Liver (tissue), 9 donors: Measurements from ENCODE around the gene ZNF574. TPM values are rescaled to one million over a fixed set of nuclear protein-coding genes. Genes with fewer than 3 reads are reported as not detected.

Experiments
- DNase-seq: peaks from one replicate; pipeline ENCODE4 v3.0.0-alpha.2; 2017; ENCODE audit warnings: low spot score
- H3K27ac ChIP-seq, 2 donors: one replicate each; pipeline ENCODE4 v1.7.0; 2013; ENCODE audit warnings: inconsistent platforms in 2 of 2, low read length in 2 of 2, control low read depth in 1 of 2, low read depth in 1 of 2, mild to moderate bottlenecking in 1 of 2
- H3K27me3 ChIP-seq, 4 donors: one replicate each; pipeline versions ENCODE4 v1.6.1 to v1.7.0; 2013; ENCODE audit warnings: low read length in 3 of 4, inconsistent platforms in 1 of 4, mild to moderate bottlenecking in 1 of 4, moderate library complexity in 1 of 4; ENCODE audit not compliant: control insufficient read depth in 4 of 4, insufficient read depth in 4 of 4
- H3K36me3 ChIP-seq, 4 donors: one replicate each; pipeline versions ENCODE4 v1.6.1 to v1.7.0; 2013; ENCODE audit warnings: low read length in 3 of 4, mild to moderate bottlenecking in 3 of 4, low read depth in 1 of 4, moderate library complexity in 1 of 4; ENCODE audit not compliant: control insufficient read depth in 4 of 4, insufficient read depth in 3 of 4
- H3K4me1 ChIP-seq, 4 donors: one replicate each; pipeline versions ENCODE4 v1.6.1 to v1.7.0; 2013; ENCODE audit warnings: low read length in 3 of 4, mild to moderate bottlenecking in 3 of 4, moderate library complexity in 1 of 4; ENCODE audit not compliant: control insufficient read depth in 4 of 4, insufficient read depth in 4 of 4
- H3K4me3 ChIP-seq, 3 donors: one replicate each; pipeline versions ENCODE4 v1.6.1 to v1.7.0; 2013; ENCODE audit warnings: low read length in 3 of 3, control low read depth in 1 of 3, low read depth in 1 of 3, mild to moderate bottlenecking in 1 of 3
- H3K9ac ChIP-seq, 2 donors: one replicate each; pipeline ENCODE4 v1.7.0; 2013; ENCODE audit warnings: low read length in 2 of 2, mild to moderate bottlenecking in 2 of 2, moderate library complexity in 2 of 2, control low read depth in 1 of 2, low read depth in 1 of 2
- H3K9me3 ChIP-seq, 4 donors: one replicate each; pipeline versions ENCODE4 v1.6.1 to v1.7.0; 2013; ENCODE audit warnings: low read length in 3 of 4; ENCODE audit not compliant: control insufficient read depth in 4 of 4
- EGR1 ChIP-seq, 2 donors: IDR thresholded peaks; 2 replicates each; pipeline ENCODE4 v1.6.1; 2016 to 2018; ENCODE audit warnings: antibody characterized with exemption in 2 of 2, low read depth in 2 of 2
- FOXA1 ChIP-seq: IDR thresholded peaks from 2 replicates; pipeline ENCODE4 v1.6.1; 2016; ENCODE audit warnings: antibody characterized with exemption
- FOXA2 ChIP-seq: IDR thresholded peaks from 2 replicates; pipeline ENCODE4 v1.6.1; 2016; ENCODE audit warnings: antibody characterized with exemption
- GABPA ChIP-seq, 2 donors: IDR thresholded peaks in 1 of 2; conservative IDR thresholded peaks in 1 of 2; 2 replicates each; pipeline ENCODE4 v1.6.1; 2016; ENCODE audit warnings: antibody characterized with exemption in 2 of 2, mild to moderate bottlenecking in 1 of 2, moderate library complexity in 1 of 2
- HNF4A ChIP-seq, 2 donors: conservative IDR thresholded peaks; 2 replicates each; pipeline ENCODE4 v1.6.1; 2016; ENCODE audit warnings: antibody characterized with exemption in 2 of 2, mild to moderate bottlenecking in 2 of 2
- HNF4G ChIP-seq: IDR thresholded peaks from 2 replicates; pipeline ENCODE4 v1.6.1; 2016; ENCODE audit warnings: antibody characterized with exemption
- JUND ChIP-seq, 2 donors: IDR thresholded peaks; 2 replicates each; pipeline ENCODE4 v1.6.1; 2016; ENCODE audit warnings: antibody characterized with exemption in 2 of 2
- NR2F2 ChIP-seq: IDR thresholded peaks from 2 replicates; pipeline ENCODE4 v1.6.1; 2016; ENCODE audit warnings: antibody characterized with exemption
- RAD21 ChIP-seq, 2 donors: IDR thresholded peaks; 2 replicates each; pipeline ENCODE4 v1.6.1; 2016; ENCODE audit warnings: antibody characterized with exemption in 2 of 2, mild to moderate bottlenecking in 2 of 2
- RXRA ChIP-seq, 2 donors: IDR thresholded peaks; 2 replicates each; pipeline ENCODE4 v1.6.1; 2017 to 2018; ENCODE audit warnings: antibody characterized with exemption in 2 of 2, mild to moderate bottlenecking in 1 of 2
- SP1 ChIP-seq: IDR thresholded peaks from 2 replicates; pipeline ENCODE4 v1.6.1; 2018; ENCODE audit warnings: antibody characterized with exemption, mild to moderate bottlenecking
- TAF1 ChIP-seq: conservative IDR thresholded peaks from 2 replicates; pipeline ENCODE4 v1.6.1; 2016; ENCODE audit warnings: antibody characterized with exemption, mild to moderate bottlenecking
- YY1 ChIP-seq: IDR thresholded peaks from 2 replicates; pipeline ENCODE4 v1.6.1; 2016; ENCODE audit warnings: antibody characterized with exemption, mild to moderate bottlenecking
- WGBS: extraction: QIAGEN DNeasy Blood & Tissue Kit; methylation state at CpG from one replicate; pipeline ENCODE4 v1.1.7; 2013; 5-methylcytosine and 5-hydroxymethylcytosine counted together
- polyA plus RNA-seq, 2 donors: library from polyadenylated mRNA; stranded (reverse) in 1 of 2; unstranded in 1 of 2; fragments of 200-250 nt in 1 of 2; fragments of >200 nt in 1 of 2; fragmentation: Nextera tagmentation in 1 of 2; extraction: Ambion mirVana in 1 of 2; gene quantifications; one replicate each; pipeline versions ENCODE4 v1.2.1 to v1.2.3, GENCODE V29; 2013 to 2015
- total RNA-seq, 2 donors: library from RNA; depleted of rRNA; stranded (reverse); fragments of >200 nt; gene quantifications; one replicate each; pipeline ENCODE4 v1.2.3, GENCODE V29; 2014
- TF ChIP-seq, protein P1 (sequence below): IDR thresholded peaks from 2 replicates; pipeline ENCODE4 v1.6.1; 2016; ENCODE audit warnings: antibody characterized with exemption
- TF ChIP-seq, protein P2 (sequence below): fragments of 150-350 bp; IDR thresholded peaks from 2 replicates; pipeline ENCODE4 v1.5.1; 2017; ENCODE audit warnings: improper control_type of control experiment, low read depth, low read length; ENCODE audit not compliant: missing input control
- TF ChIP-seq, protein P3 (sequence below): IDR thresholded peaks from 2 replicates; pipeline ENCODE4 v1.6.1; 2016; ENCODE audit warnings: antibody characterized with exemption
- TF ChIP-seq, protein P4 (sequence below): IDR thresholded peaks from 2 replicates; pipeline ENCODE4 v1.6.1; 2016; ENCODE audit warnings: antibody characterized with exemption, mild to moderate bottlenecking
- TF ChIP-seq, protein P5 (sequence below): IDR thresholded peaks from 2 replicates; pipeline ENCODE4 v1.6.1; 2016; ENCODE audit warnings: antibody characterized with exemption
- donor health status: healthy.
- donor health status: healthy.
- donor health status: healthy.
- donor health status: healthy.
- donor health status: healthy.

Gene ZNF574, protein sequence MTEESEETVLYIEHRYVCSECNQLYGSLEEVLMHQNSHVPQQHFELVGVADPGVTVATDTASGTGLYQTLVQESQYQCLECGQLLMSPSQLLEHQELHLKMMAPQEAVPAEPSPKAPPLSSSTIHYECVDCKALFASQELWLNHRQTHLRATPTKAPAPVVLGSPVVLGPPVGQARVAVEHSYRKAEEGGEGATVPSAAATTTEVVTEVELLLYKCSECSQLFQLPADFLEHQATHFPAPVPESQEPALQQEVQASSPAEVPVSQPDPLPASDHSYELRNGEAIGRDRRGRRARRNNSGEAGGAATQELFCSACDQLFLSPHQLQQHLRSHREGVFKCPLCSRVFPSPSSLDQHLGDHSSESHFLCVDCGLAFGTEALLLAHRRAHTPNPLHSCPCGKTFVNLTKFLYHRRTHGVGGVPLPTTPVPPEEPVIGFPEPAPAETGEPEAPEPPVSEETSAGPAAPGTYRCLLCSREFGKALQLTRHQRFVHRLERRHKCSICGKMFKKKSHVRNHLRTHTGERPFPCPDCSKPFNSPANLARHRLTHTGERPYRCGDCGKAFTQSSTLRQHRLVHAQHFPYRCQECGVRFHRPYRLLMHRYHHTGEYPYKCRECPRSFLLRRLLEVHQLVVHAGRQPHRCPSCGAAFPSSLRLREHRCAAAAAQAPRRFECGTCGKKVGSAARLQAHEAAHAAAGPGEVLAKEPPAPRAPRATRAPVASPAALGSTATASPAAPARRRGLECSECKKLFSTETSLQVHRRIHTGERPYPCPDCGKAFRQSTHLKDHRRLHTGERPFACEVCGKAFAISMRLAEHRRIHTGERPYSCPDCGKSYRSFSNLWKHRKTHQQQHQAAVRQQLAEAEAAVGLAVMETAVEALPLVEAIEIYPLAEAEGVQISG
- total RNA-seq (1 to 10 TPM; 7.3 to 7.4 TPM), polyA plus RNA-seq (1 to 10 TPM; 3.3 to 5.6 TPM)

DNA sequence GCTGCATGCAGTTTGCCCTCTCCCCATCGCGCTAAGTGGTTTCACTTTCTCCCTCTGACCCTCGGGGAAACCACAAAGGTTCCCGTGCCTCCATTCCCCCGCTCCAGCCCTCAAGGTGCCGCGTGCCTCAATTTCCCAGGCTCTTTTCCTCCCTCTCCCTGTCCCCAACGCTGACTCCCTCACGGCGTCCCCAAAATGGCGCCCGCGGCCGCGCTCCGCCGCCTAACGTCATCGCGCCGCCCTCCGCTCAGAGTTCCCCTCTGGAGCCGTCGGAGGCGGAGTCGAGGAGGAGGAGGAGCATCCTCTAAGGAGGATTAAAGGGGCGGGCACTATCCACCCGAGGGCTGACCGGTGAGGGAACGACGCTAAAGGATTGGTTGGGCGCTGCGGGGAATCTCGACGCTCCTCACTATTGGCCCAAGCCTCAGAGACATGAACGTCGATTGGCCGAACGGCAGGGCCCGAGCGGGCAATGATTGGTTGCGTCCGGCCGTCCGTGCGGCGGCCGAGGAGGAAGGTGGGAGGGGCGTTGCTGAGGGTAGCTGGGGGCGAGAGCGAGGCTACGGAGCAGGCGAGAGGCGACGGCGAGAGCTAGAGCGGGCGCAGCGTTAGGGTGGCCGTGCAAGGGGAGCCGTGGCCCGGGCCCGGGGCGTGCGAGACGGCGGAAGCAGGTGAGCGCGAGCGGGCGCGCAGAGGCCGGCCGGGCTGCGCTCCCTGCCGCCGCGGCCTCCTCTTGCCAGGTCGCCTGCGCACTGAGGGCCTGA lies at the start of gene ZNF574:
ZNF574 (plus strand) TSS at position 551 of the 764 bp plus-strand sequence. CDS start 2,441 bp downstream, outside the sequence.
- Histone ChIP-seq H3K36me3 (peaks cover 5 to 24% (median 20%) of the 10 kb centered on the region in 4 donors), H3K4me1 (peaks cover 6 to 21% (median 14%) of the 10 kb centered on the region in 4 donors), H3K9ac (peak within 1 kb of the TSS; percentile 93 to 98), H3K4me3 (peak within 1 kb of the TSS; percentile 86 to 94 (median 91)), H3K9me3 (no peaks in the 10 kb centered on the region), H3K27me3 (no peaks in the 10 kb centered on the region), H3K27ac (peak within 1 kb of the TSS; percentile 97 to 98)
- under 1% methylated on average over 80 of the region's 80 CpGs for WGBS
- TF ChIP-seq, protein P1, sequence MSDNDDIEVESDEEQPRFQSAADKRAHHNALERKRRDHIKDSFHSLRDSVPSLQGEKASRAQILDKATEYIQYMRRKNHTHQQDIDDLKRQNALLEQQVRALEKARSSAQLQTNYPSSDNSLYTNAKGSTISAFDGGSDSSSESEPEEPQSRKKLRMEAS: no peak
- TF ChIP-seq JUND (IDR thresholded peaks at IDR 0.05): peak in 1 of 2 donors; percentile 71
- no peak for TF ChIP-seq RAD21 (IDR thresholded peaks at IDR 0.05)
- TF ChIP-seq, protein P2, sequence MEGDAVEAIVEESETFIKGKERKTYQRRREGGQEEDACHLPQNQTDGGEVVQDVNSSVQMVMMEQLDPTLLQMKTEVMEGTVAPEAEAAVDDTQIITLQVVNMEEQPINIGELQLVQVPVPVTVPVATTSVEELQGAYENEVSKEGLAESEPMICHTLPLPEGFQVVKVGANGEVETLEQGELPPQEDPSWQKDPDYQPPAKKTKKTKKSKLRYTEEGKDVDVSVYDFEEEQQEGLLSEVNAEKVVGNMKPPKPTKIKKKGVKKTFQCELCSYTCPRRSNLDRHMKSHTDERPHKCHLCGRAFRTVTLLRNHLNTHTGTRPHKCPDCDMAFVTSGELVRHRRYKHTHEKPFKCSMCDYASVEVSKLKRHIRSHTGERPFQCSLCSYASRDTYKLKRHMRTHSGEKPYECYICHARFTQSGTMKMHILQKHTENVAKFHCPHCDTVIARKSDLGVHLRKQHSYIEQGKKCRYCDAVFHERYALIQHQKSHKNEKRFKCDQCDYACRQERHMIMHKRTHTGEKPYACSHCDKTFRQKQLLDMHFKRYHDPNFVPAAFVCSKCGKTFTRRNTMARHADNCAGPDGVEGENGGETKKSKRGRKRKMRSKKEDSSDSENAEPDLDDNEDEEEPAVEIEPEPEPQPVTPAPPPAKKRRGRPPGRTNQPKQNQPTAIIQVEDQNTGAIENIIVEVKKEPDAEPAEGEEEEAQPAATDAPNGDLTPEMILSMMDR: no peak
- TF ChIP-seq, protein P3, sequence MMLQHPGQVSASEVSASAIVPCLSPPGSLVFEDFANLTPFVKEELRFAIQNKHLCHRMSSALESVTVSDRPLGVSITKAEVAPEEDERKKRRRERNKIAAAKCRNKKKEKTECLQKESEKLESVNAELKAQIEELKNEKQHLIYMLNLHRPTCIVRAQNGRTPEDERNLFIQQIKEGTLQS: peak; percentile 66
- peak; percentile 99 for TF ChIP-seq YY1
- TF ChIP-seq TAF1: peak; percentile 93
- TF ChIP-seq GABPA (IDR thresholded peaks at IDR 0.05 in 1 of 2, conservative IDR thresholded peaks at IDR 0.05 in 1 of 2): peak in 1 of 2 donors; percentile 40
- TF ChIP-seq NR2F2: peak; percentile 25
- peak; percentile 23 to 26 for TF ChIP-seq HNF4A (conservative IDR thresholded peaks at IDR 0.05)
- TF ChIP-seq FOXA1: no peak
- no peak for TF ChIP-seq HNF4G
- peak; percentile 35 to 65 for TF ChIP-seq RXRA (IDR thresholded peaks at IDR 0.05)
- no peak for TF ChIP-seq EGR1 (IDR thresholded peaks at IDR 0.05; ENCODE audit: low read depth in 2 of 2)
- TF ChIP-seq, protein P4, sequence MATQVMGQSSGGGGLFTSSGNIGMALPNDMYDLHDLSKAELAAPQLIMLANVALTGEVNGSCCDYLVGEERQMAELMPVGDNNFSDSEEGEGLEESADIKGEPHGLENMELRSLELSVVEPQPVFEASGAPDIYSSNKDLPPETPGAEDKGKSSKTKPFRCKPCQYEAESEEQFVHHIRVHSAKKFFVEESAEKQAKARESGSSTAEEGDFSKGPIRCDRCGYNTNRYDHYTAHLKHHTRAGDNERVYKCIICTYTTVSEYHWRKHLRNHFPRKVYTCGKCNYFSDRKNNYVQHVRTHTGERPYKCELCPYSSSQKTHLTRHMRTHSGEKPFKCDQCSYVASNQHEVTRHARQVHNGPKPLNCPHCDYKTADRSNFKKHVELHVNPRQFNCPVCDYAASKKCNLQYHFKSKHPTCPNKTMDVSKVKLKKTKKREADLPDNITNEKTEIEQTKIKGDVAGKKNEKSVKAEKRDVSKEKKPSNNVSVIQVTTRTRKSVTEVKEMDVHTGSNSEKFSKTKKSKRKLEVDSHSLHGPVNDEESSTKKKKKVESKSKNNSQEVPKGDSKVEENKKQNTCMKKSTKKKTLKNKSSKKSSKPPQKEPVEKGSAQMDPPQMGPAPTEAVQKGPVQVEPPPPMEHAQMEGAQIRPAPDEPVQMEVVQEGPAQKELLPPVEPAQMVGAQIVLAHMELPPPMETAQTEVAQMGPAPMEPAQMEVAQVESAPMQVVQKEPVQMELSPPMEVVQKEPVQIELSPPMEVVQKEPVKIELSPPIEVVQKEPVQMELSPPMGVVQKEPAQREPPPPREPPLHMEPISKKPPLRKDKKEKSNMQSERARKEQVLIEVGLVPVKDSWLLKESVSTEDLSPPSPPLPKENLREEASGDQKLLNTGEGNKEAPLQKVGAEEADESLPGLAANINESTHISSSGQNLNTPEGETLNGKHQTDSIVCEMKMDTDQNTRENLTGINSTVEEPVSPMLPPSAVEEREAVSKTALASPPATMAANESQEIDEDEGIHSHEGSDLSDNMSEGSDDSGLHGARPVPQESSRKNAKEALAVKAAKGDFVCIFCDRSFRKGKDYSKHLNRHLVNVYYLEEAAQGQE: peak; percentile 95
- TF ChIP-seq, protein P5, sequence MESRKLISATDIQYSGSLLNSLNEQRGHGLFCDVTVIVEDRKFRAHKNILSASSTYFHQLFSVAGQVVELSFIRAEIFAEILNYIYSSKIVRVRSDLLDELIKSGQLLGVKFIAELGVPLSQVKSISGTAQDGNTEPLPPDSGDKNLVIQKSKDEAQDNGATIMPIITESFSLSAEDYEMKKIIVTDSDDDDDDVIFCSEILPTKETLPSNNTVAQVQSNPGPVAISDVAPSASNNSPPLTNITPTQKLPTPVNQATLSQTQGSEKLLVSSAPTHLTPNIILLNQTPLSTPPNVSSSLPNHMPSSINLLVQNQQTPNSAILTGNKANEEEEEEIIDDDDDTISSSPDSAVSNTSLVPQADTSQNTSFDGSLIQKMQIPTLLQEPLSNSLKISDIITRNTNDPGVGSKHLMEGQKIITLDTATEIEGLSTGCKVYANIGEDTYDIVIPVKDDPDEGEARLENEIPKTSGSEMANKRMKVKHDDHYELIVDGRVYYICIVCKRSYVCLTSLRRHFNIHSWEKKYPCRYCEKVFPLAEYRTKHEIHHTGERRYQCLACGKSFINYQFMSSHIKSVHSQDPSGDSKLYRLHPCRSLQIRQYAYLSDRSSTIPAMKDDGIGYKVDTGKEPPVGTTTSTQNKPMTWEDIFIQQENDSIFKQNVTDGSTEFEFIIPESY: no peak
- peak; percentile 98 for TF ChIP-seq SP1
- no peak for TF ChIP-seq FOXA2
- peak; percentile 96 for DNase-seq
